Measurements from ENCODE around the gene CBLB. TPM values are rescaled to one million over a fixed set of nuclear protein-coding genes. Genes with fewer than 3 reads are reported as not detected.

CBLB gene
- total RNA-seq = 100 to 1,000 TPM; 154 to 177 (median 169) TPM

GRCh38 chr3:105868742-105869530 is at the start of gene CBLB:
Gene CBLB, minus strand, starts transcription at chr3:105869012. Its CDS starts 1,435 bp downstream, at chr3:105867577.
- DNase-seq (ENCODE audit: low spot score in 2 of 2) = peak; percentile 89 to 91
- Histone ChIP-seq H3K9me3 (no peaks in the 10 kb centered on the region), H3K4me3 (peak within 1 kb of the TSS; percentile 39 to 94 (median 90)), H3K27me3 (no peaks in the 10 kb centered on the region), H3K27ac (peak within 1 kb of the TSS; percentile 56 to 99 (median 96)), H3K4me1 (peaks cover 0 to 43% (median 12%) of the 10 kb centered on the region in 4 donors), H3K36me3 (no peaks in the 10 kb centered on the region)
- peak; percentile 14 to 98 for TF ChIP-seq EP300 (IDR thresholded peaks at IDR 0.05)
- peak; percentile 88 to 94 for TF ChIP-seq POLR2A (IDR thresholded peaks at IDR 0.05)
- TF ChIP-seq CTCF (IDR thresholded peaks at IDR 0.05) = peak in 1 of 5 experiments; percentile 19
- 0 to 1% methylated on average over 47 to 50 of the region's 68 CpGs for WGBS, 2 donors

- 87 to 94% methylated on average over 2 of the region's 2 CpGs for WGBS, 2 donors
- no peaks in the 10 kb centered on the region for H3K36me3 ChIP-seq
- H3K9me3 ChIP-seq = peaks cover 0 to 22% (median 6%) of the 10 kb centered on the region in 4 donors
- H3K4me3 ChIP-seq = no peak overlapping the region
- H3K27me3 ChIP-seq = no peaks in the 10 kb centered on the region
- no peak overlapping the region for H3K27ac ChIP-seq
- TF ChIP-seq EP300 (IDR thresholded peaks at IDR 0.05) = no peak
- DNase-seq (ENCODE audit: low spot score in 2 of 2) = no peak
- H3K4me1 ChIP-seq = no peaks in the 10 kb centered on the region
Observed at GRCh38 chr3:105916767-105917166, 48.0 kb upstream of the CBLB start.

GRCh38 chr3:105915524-105915923 is 46.7 kb upstream of the CBLB start:
- TF ChIP-seq POLR2A (IDR thresholded peaks at IDR 0.05) (no peak), CTCF (IDR thresholded peaks at IDR 0.05) (no peak)
- 89 to 94% methylated on average over 2 of the region's 2 CpGs for WGBS, 2 donors
- H3K36me3 ChIP-seq = no peaks in the 10 kb centered on the region

GRCh38 chr3:105913616-105914015 is 44.8 kb upstream of the CBLB start:
- DNase-seq (ENCODE audit: low spot score in 2 of 2) = no peak
- Histone ChIP-seq H3K36me3 (no peaks in the 10 kb centered on the region), H3K27me3 (no peaks in the 10 kb centered on the region), H3K4me1 (no peaks in the 10 kb centered on the region), H3K9me3 (peaks cover 0 to 12% (median 6%) of the 10 kb centered on the region in 4 donors), H3K4me3 (no peak overlapping the region), H3K27ac (no peak overlapping the region)
- TF ChIP-seq CTCF (IDR thresholded peaks at IDR 0.05) = no peak
- no peak for TF ChIP-seq POLR2A (IDR thresholded peaks at IDR 0.05)
- no peak for TF ChIP-seq EP300 (IDR thresholded peaks at IDR 0.05)
- WGBS, 2 donors = 92 to 96% methylated on average over 7 of the region's 7 CpGs

More at GRCh38 chr3:105915524-105915923, 46.7 kb upstream of the CBLB start:
- H3K27ac ChIP-seq = no peak overlapping the region
- H3K27me3 ChIP-seq = no peaks in the 10 kb centered on the region
- no peak for DNase-seq (ENCODE audit: low spot score in 2 of 2)
- H3K4me1 ChIP-seq = no peaks in the 10 kb centered on the region
- no peak overlapping the region for H3K4me3 ChIP-seq
- peaks cover 0 to 22% (median 6%) of the 10 kb centered on the region in 4 donors for H3K9me3 ChIP-seq

- Histone ChIP-seq H3K36me3 (no peaks in the 10 kb centered on the region), H3K4me1 (peaks cover 0 to 2% (median 1%) of the 10 kb centered on the region in 4 donors), H3K27ac (no peak overlapping the region), H3K9me3 (peaks cover 0 to 12% (median 6%) of the 10 kb centered on the region in 4 donors), H3K27me3 (no peaks in the 10 kb centered on the region), H3K4me3 (no peak overlapping the region)
- DNase-seq (ENCODE audit: low spot score in 2 of 2) = no peak
- TF ChIP-seq POLR2A (IDR thresholded peaks at IDR 0.05) (no peak), CTCF (IDR thresholded peaks at IDR 0.05) (no peak), EP300 (IDR thresholded peaks at IDR 0.05) (no peak)
Observed at GRCh38 chr3:105912891-105913290, 44.1 kb upstream of the CBLB start.

Measured in tibial nerve (tissue), 4 donors.